Osteocyte (in vitro differentiated cells): Measurements from ENCODE around the gene HTR6. TPM values are rescaled to one million over a fixed set of nuclear protein-coding genes. Genes with fewer than 3 reads are reported as not detected.

Experiments used
- DNase-seq: peaks from one replicate; pipeline ENCODE4 v3.0.0; 2021; ENCODE audit warnings: mixed read lengths; ENCODE audit not compliant: unreplicated experiment; ENCODE audit errors: extremely low spot score
- H3K27ac Mint-ChIP-seq: one replicate; pipeline ENCODE4 v1.8.0; 2021; ENCODE audit warnings: mild to moderate bottlenecking, mixed read lengths; ENCODE audit not compliant: unreplicated experiment
- H3K27me3 Mint-ChIP-seq: one replicate; pipeline ENCODE4 v1.8.0; 2021; ENCODE audit warnings: mixed read lengths; ENCODE audit not compliant: unreplicated experiment
- H3K36me3 Mint-ChIP-seq: one replicate; pipeline ENCODE4 v1.8.0; 2021; ENCODE audit warnings: mixed read lengths; ENCODE audit not compliant: unreplicated experiment
- H3K4me1 Mint-ChIP-seq: one replicate; pipeline ENCODE4 v1.8.0; 2021; ENCODE audit warnings: mixed read lengths; ENCODE audit not compliant: unreplicated experiment
- H3K4me3 Mint-ChIP-seq: one replicate; pipeline ENCODE4 v1.8.0; 2021; ENCODE audit warnings: mild to moderate bottlenecking, moderate library complexity, mixed read lengths; ENCODE audit not compliant: unreplicated experiment
- H3K9me3 Mint-ChIP-seq: one replicate; pipeline ENCODE4 v1.8.0; 2021; ENCODE audit warnings: mixed read lengths; ENCODE audit not compliant: unreplicated experiment
- total RNA-seq: library from RNA; stranded (reverse); gene quantifications from 2 replicates; pipeline ENCODE4 v1.2.1, GENCODE V29; 2021
- TF ChIP-seq, protein P1 (sequence below): fragments of 200-600 bp; sonication (generic); IDR thresholded peaks from 2 replicates; pipeline ENCODE4 v1.5.0; 2021; ENCODE audit warnings: antibody characterized with exemption, mild to moderate bottlenecking, moderate library complexity

Gene HTR6
- total RNA-seq, 1 donor from 2014 or later: 0.16 TPM

DNA sequence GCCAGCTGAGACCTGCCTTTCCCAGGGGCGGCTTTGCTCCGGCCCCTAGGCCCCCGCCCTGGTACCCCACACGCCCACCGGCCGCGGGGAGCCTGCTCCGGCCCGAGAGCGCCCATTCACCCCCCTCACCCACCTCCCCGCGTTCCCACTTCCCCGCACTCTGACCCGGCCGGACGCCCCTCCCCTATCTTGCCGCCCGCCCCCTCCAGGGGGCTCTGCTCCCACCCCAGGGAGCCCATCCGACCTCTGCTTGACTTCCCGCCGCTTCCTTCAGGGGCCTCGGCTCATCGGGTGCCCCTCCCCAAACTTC lies 466 bp downstream of the HTR6 start:
- H3K4me3 Mint-ChIP-seq: peak overlapping the region; percentile 57
- H3K27ac Mint-ChIP-seq: no peak overlapping the region
- no peak for DNase-seq
- no peaks in the 10 kb centered on the region for H3K36me3 Mint-ChIP-seq
- peaks cover 53% of the 10 kb centered on the region for H3K27me3 Mint-ChIP-seq
- H3K9me3 Mint-ChIP-seq: no peaks in the 10 kb centered on the region
- peaks cover 6% of the 10 kb centered on the region for H3K4me1 Mint-ChIP-seq
- TF ChIP-seq, protein P1, sequence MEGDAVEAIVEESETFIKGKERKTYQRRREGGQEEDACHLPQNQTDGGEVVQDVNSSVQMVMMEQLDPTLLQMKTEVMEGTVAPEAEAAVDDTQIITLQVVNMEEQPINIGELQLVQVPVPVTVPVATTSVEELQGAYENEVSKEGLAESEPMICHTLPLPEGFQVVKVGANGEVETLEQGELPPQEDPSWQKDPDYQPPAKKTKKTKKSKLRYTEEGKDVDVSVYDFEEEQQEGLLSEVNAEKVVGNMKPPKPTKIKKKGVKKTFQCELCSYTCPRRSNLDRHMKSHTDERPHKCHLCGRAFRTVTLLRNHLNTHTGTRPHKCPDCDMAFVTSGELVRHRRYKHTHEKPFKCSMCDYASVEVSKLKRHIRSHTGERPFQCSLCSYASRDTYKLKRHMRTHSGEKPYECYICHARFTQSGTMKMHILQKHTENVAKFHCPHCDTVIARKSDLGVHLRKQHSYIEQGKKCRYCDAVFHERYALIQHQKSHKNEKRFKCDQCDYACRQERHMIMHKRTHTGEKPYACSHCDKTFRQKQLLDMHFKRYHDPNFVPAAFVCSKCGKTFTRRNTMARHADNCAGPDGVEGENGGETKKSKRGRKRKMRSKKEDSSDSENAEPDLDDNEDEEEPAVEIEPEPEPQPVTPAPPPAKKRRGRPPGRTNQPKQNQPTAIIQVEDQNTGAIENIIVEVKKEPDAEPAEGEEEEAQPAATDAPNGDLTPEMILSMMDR: no peak

DNA sequence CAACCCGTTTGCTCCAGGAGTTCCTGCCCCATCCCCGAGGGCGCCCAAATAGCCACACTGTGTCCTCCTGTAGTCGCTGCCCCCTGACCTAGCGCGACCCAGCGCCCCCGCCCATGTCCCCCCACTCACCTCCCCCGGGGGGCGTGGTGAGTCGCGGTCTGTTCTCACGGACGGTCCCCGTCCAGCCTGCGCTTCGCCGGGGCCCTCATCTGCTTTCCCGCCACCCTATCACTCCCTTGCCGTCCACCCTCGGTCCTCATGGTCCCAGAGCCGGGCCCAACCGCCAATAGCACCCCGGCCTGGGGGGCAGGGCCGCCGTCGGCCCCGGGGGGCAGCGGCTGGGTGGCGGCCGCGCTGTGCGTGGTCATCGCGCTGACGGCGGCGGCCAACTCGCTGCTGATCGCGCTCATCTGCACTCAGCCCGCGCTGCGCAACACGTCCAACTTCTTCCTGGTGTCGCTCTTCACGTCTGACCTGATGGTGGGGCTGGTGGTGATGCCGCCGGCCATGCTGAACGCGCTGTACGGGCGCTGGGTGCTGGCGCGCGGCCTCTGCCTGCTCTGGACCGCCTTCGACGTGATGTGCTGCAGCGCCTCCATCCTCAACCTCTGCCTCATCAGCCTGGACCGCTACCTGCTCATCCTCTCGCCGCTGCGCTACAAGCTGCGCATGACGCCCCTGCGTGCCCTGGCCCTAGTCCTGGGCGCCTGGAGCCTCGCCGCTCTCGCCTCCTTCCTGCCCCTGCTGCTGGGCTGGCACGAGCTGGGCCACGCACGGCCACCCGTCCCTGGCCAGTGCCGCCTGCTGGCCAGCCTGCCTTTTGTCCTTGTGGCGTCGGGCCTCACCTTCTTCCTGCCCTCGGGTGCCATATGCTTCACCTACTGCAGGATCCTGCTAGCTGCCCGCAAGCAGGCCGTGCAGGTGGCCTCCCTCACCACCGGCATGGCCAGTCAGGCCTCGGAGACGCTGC lies 1.1 kb downstream of the HTR6 start:
- TF ChIP-seq, protein P1: no peak
- peaks cover 6% of the 10 kb centered on the region for H3K4me1 Mint-ChIP-seq
- no peaks in the 10 kb centered on the region for H3K36me3 Mint-ChIP-seq
- H3K4me3 Mint-ChIP-seq: peak overlapping the region; percentile 57
- H3K27ac Mint-ChIP-seq: no peak overlapping the region
- no peak for DNase-seq
- H3K9me3 Mint-ChIP-seq: no peaks in the 10 kb centered on the region
- H3K27me3 Mint-ChIP-seq: peaks cover 56% of the 10 kb centered on the region

DNA sequence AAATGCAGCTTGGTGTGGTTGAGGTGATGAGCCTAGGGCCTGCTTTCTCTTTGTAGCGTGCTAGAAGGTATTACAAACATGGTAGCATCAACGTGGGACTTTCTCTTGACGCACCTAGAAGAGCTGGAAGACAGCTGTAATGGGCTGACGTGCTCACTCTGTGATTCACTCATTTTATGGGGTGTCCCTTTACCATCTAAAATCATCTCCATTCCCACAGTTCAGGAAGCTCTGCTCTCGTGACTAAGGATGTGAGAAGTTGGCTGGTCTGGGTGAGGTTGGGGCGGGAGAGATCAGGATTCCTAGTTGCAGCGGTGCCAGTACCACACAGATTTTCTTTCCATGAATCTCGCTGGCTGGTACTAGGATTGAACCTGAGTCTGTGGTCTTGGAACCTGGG lies 4.2 kb downstream of the HTR6 start:
- H3K27me3 Mint-ChIP-seq: peaks cover 52% of the 10 kb centered on the region
- TF ChIP-seq, protein P1: no peak
- no peaks in the 10 kb centered on the region for H3K36me3 Mint-ChIP-seq
- no peak overlapping the region for H3K27ac Mint-ChIP-seq
- H3K9me3 Mint-ChIP-seq: no peaks in the 10 kb centered on the region
- no peak overlapping the region for H3K4me3 Mint-ChIP-seq
- DNase-seq: no peak
- peaks cover 4% of the 10 kb centered on the region for H3K4me1 Mint-ChIP-seq

DNA sequence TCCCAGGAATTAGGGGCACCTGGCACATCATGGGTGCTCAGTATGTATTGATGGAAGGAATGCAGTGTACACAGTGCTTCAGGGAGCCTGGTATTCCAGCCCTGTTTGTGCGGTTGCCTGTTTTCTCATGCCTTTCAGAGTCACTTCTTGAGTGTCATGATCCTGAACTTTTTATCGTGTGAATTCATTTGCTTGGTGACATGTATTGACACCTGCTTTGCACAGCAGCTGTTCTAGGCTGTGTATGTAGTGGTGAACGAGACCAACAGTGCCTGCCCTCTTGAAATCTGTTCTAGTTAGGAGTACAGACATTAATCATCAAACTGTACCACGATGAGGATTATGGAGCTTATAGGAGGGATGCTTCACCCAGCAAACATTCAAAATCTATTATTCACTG lies 6.1 kb downstream of the HTR6 start:
- Mint-ChIP-seq H3K27me3 (peaks cover 47% of the 10 kb centered on the region), H3K4me3 (no peak overlapping the region), H3K27ac (no peak overlapping the region), H3K36me3 (no peaks in the 10 kb centered on the region), H3K9me3 (no peaks in the 10 kb centered on the region), H3K4me1 (peaks cover 2% of the 10 kb centered on the region)
- TF ChIP-seq, protein P1: no peak
- no peak for DNase-seq

DNA sequence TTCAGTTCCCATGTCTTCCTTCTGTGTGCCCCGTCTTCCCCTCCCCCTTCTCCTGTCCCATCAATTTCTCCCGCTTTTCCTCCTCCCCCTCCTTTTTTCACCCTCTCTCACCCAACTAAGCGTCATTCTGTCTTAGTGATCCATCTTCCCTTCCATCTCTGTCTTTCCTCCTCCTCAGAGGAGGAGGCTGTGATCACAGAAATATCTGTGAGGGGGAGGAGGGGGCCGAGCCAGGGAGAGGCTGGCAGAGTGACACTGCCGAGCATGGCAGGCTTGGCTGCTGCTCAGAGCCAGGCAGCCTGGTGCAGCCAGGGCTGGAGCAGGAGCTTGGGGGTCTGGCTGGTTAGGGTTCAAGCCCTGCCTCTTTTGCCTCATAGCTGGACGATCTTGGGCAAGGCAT lies 7.6 kb downstream of the HTR6 start:
- Mint-ChIP-seq H3K9me3 (no peaks in the 10 kb centered on the region), H3K36me3 (no peaks in the 10 kb centered on the region), H3K4me1 (no peaks in the 10 kb centered on the region), H3K27ac (no peak overlapping the region), H3K4me3 (no peak overlapping the region), H3K27me3 (peaks cover 32% of the 10 kb centered on the region)
- TF ChIP-seq, protein P1: no peak
- DNase-seq: no peak
